Measurements from ENCODE around the gene MCFD2. TPM values are rescaled to one million over a fixed set of nuclear protein-coding genes. Genes with fewer than 3 reads are reported as not detected.

The MCFD2 gene
- total RNA-seq, 1 experiment from 2014 or later, result 97.6 TPM

DNA sequence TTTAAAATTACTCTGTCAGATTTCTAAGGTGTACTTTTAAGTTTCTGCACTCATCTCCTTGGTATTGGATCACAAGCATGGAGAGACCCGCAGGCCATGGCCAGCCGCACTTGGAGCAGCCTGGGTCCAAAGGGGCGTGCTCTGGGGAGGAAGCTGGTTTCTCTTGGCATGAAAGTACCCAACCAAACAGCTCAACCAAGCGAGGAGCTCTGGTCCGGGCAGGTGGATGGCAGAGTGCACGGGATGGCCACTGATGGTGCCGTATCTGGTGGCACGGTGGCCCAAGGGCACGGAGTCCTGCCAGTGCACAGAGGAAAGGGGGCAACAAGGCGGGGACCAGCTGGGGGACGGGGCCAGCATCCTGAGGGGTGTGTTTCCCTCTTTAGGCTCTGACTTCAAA is 32.2 kb upstream of the MCFD2 start:
- Histone ChIP-seq H3K9me3 (replicated peaks) (no peaks in the 10 kb centered on the region), H3K4me1 (replicated peaks) (peaks cover 1% of the 10 kb centered on the region), H3K36me3 (peaks cover 47% of the 10 kb centered on the region), H3K27ac (no peak overlapping the region), H3K27me3 (replicated peaks) (no peaks in the 10 kb centered on the region), H3K4me3 (no peak overlapping the region)
- DNase-seq (ENCODE audit: low read depth in 1 of 2, low spot score in 2 of 2), result no peak

DNA sequence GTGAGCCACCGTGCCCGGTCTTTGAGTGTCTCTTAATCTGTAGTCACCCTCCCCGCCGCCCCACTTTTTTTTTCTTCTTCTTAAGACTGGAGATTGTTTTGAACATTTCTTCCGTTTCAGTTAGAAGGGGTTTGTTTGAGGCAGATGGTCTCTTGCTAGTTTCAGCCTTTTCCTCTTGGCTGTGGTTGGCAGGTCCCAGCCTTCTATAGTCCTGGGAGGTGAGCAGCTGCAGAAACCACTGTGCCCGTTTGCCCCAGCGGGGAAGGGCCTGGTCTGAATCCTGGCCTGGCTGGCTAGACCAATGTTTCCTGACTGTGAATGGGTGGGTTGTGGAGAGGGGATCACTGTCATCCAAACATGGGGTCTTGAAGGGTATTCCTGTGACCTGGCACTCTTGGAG is 30.1 kb upstream of the MCFD2 start:
- peaks cover 38% of the 10 kb centered on the region for H3K36me3 ChIP-seq

DNA sequence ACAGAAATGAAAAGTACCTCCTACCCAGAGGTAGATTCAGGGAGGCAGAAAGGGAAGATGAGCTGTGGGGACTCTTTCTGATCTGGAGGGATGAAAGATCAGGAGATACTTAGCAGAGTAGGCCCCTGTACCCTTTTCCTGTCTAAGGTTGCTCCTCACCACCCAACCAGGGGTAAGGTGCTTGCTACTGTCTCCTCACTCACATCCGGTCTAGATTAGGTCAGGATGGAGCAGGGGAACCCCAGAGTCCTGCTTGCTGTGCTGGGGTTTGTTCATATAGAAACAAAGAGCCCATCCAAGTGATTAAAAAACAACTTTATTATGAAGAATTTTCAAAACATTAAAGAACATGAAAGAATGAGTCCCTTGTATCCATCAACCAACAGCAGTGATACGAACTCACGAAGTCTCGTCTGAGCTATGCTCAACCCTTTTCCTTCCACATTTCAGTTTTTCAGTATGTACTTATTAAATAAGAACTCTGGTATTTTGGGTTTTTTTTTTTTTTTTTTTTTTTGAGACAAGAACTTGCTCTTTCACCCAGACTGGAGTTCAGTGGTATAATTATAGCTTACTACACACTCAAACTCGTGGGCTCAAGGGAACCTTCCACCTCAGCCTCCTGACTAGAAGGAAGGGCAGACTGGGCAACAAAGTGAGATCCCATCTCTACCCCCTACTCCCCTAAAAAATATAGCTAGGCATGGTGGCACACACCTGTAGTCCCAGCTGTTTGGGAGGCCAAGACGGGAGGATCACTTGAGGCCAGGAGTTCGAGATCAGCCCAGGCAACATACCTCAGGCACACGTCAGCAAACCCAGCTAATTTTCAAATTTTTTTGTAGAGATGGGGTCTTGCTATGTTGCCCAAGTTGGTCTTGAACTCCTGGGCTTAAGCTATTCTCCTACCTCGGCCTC is 28.5 kb upstream of the MCFD2 start:
- Histone ChIP-seq H3K4me3 (no peak overlapping the region), H3K4me1 (replicated peaks) (peaks cover 24% of the 10 kb centered on the region)

More for the DNA sequence above, 30.1 kb upstream of the MCFD2 start:
- Histone ChIP-seq H3K27ac (no peak overlapping the region), H3K4me3 (no peak overlapping the region), H3K4me1 (replicated peaks) (peaks cover 8% of the 10 kb centered on the region), H3K9me3 (replicated peaks) (no peaks in the 10 kb centered on the region), H3K27me3 (replicated peaks) (no peaks in the 10 kb centered on the region)
- no peak for DNase-seq (ENCODE audit: low read depth in 1 of 2, low spot score in 2 of 2)

DNA sequence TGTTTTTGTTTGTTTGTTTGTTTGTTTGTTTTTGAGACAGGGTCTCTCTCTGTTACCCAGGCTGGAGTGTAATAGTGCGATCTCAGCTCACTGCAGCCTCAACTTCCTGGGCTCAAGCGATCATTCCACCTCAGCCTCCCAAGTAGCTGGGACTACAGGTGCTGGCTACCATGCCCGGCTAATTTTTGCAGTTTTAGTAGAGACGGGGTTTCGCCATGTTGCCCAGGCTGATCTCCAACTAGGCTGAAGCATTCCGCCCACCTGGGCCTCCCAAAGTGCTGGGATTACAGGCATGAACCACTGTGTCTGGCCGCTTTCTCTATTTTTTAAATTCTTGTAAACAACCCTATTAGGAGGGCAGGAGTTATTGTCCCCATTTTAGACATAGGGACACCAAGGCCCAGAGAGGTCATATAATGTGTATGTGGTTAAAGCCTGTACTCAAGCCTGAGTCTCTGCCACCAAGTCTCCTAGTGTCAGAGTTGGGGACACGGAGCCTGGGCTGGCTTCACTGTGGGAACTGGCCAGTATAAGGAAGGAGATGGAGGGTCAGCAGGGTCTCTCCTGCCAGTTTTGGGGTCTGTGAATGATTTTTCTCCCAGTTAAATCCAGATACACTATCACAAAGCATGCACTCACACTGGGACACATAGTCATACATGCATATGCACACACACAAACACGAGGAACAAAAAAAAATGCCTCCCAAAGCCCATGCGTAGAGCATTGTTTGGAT is 27.5 kb upstream of the MCFD2 start:
- peaks cover 24% of the 10 kb centered on the region for H3K4me1 ChIP-seq (replicated peaks)
- H3K4me3 ChIP-seq, result peak overlapping the region; percentile 78
- H3K27me3 ChIP-seq (replicated peaks), result no peaks in the 10 kb centered on the region
- H3K36me3 ChIP-seq, result peaks cover 26% of the 10 kb centered on the region
- no peak for DNase-seq (ENCODE audit: low read depth in 1 of 2, low spot score in 2 of 2)
- no peaks in the 10 kb centered on the region for H3K9me3 ChIP-seq (replicated peaks)
- no peak overlapping the region for H3K27ac ChIP-seq

More for the DNA sequence above, 28.5 kb upstream of the MCFD2 start:
- DNase-seq (ENCODE audit: low read depth in 1 of 2, low spot score in 2 of 2), result no peak
- no peaks in the 10 kb centered on the region for H3K9me3 ChIP-seq (replicated peaks)
- no peaks in the 10 kb centered on the region for H3K27me3 ChIP-seq (replicated peaks)
- H3K36me3 ChIP-seq, result peaks cover 31% of the 10 kb centered on the region
- no peak overlapping the region for H3K27ac ChIP-seq

DNA sequence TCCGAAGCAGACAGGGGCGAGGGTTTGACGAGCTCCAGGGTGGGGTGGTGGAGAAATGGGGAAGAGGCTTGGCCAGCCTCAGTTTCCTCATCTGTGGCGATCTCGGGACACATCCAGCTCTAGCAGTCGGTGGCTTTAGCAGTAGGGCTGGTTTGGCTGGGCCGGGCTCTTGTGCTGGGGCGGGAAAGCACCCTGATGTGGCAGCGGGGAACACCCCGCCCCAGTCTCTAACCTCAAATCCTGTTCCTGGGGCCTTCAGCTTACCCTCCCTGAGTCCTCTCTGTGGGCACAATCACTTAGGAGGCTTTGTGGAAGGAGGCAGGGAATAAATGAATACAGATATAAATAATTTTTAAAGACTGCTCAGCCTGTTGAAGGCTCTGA is 26.5 kb upstream of the MCFD2 start:
- no peaks in the 10 kb centered on the region for H3K9me3 ChIP-seq (replicated peaks)
- H3K4me1 ChIP-seq (replicated peaks), result peaks cover 28% of the 10 kb centered on the region
- DNase-seq (ENCODE audit: low read depth in 1 of 2, low spot score in 2 of 2), result no peak
- H3K4me3 ChIP-seq, result peak overlapping the region; percentile 78
- H3K27ac ChIP-seq, result no peak overlapping the region
- no peaks in the 10 kb centered on the region for H3K27me3 ChIP-seq (replicated peaks)
- peaks cover 25% of the 10 kb centered on the region for H3K36me3 ChIP-seq

DNA sequence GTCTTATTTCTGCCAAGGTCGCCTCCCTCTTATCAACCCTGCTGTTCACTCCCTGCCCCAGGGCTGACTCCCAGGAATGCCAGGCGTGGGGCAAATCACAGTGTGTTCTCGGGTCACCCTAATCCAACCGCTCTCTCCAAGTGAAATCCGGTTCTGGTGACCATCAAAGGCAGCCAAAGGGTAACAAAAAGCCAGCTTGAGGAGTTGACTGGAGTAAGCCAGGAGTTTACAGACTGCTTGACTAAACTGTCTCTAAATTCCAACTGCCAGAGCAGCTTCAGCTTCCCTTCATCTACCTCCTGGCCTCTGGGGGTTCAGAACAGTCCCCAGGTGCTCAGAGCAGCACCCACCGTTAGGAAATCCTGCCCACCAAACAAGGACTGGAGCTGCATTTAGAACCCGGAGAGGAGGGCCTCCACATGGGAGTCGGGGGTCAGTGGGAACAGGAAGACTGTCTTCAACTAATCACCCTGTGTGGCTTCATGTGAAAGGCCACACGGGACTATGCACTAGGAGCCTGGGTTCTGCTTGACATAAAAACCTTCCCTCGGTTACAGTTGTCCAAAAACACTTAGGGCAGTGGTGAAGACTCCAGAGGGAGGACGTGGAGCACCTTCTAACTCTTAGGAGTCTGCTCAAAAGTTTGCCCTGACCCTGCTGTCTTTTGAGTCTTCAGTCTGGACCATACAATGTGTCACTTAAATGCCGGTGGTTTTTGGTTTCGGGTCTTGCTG is 24.2 kb upstream of the MCFD2 start:
- peaks cover 13% of the 10 kb centered on the region; the same call in 1 of the 2 replicates for H3K36me3 ChIP-seq
- no peaks in the 10 kb centered on the region for H3K9me3 ChIP-seq (replicated peaks)
- peak overlapping the region; percentile 78 for H3K4me3 ChIP-seq

DNA sequence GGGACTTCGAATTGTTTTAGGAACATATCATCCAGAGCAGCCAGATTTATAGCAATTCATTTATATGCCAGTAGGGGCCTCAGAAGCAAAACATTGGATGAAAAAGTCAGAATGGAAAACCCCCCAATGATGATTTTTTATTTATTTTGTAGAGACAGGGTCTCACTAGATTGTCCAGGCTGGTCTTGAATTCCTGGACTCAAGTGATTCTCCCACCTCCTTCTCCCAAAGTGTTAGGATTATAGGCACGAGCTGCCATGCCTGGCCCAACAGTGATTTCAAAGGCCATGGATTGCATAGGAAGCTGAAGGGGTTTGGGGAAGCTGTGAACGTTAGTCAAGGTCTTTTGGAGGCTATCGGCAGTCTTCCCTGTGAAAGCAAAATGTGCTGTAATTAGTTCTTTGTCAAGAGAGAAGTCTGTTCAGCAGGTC is 21.9 kb upstream of the MCFD2 start:
- no peak for DNase-seq (ENCODE audit: low read depth in 1 of 2, low spot score in 2 of 2)
- Histone ChIP-seq H3K36me3 (peaks cover 5% of the 10 kb centered on the region; the same call in 1 of the 2 replicates), H3K27me3 (replicated peaks) (no peaks in the 10 kb centered on the region), H3K9me3 (replicated peaks) (no peaks in the 10 kb centered on the region), H3K27ac (no peak overlapping the region), H3K4me3 (no peak overlapping the region), H3K4me1 (replicated peaks) (peaks cover 34% of the 10 kb centered on the region)

More for the DNA sequence above, 24.2 kb upstream of the MCFD2 start:
- no peak for DNase-seq (ENCODE audit: low read depth in 1 of 2, low spot score in 2 of 2)
- no peaks in the 10 kb centered on the region for H3K27me3 ChIP-seq (replicated peaks)
- peaks cover 39% of the 10 kb centered on the region for H3K4me1 ChIP-seq (replicated peaks)
- peak overlapping the region; percentile 98 for H3K27ac ChIP-seq

DNA sequence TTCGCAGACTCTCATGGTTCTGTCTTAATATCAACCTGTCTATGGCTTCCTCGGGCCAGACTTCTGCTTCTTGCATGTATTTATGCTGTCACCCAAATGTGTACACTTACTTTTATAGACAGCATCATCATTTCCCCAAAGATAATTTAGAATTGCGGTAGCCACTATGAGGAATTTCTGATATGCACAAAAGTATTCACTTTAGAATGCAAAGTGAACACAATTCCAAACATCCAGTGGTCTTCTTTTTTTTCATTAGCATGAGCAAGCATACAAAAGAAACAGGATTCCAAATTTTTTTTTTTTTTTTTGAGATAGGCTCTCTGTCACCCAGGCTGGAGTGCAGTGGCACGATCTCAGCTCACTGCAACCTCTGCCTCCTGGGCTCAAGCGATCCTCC is 21.0 kb upstream of the MCFD2 start:
- peak overlapping the region; percentile 52 for H3K27ac ChIP-seq
- peak in 1 of 2 experiments; percentile 60 for DNase-seq (ENCODE audit: low read depth in 1 of 2, low spot score in 2 of 2)

DNA sequence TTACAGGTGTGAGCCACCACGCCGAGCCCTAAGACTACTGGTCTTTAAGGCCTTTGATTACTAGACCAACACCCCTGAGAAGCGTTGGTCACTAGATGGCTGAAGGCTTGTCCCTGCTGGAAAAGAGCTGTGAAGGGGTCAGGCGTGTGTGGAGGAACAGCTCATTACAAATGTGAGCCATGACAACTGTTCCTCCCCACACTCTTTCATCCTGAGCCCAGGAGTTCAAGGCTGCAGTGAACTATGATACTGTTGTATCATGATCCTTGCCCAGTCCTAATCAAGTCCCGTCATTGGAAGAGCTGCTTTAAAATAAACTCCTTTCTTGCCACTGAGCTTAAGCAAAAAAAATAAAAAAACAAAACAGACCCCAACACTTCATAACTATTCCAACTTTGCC is 19.5 kb upstream of the MCFD2 start:
- Histone ChIP-seq H3K4me3 (no peak overlapping the region), H3K27ac (no peak overlapping the region), H3K4me1 (replicated peaks) (peaks cover 25% of the 10 kb centered on the region), H3K9me3 (replicated peaks) (no peaks in the 10 kb centered on the region), H3K27me3 (replicated peaks) (no peaks in the 10 kb centered on the region), H3K36me3 (no peaks in the 10 kb centered on the region)
- DNase-seq (ENCODE audit: low read depth in 1 of 2, low spot score in 2 of 2), result no peak

More for the DNA sequence above, 21.0 kb upstream of the MCFD2 start:
- Histone ChIP-seq H3K36me3 (peaks cover 5% of the 10 kb centered on the region; the same call in 1 of the 2 replicates), H3K4me3 (no peak overlapping the region), H3K9me3 (replicated peaks) (no peaks in the 10 kb centered on the region), H3K4me1 (replicated peaks) (peaks cover 32% of the 10 kb centered on the region), H3K27me3 (replicated peaks) (no peaks in the 10 kb centered on the region)

DNA sequence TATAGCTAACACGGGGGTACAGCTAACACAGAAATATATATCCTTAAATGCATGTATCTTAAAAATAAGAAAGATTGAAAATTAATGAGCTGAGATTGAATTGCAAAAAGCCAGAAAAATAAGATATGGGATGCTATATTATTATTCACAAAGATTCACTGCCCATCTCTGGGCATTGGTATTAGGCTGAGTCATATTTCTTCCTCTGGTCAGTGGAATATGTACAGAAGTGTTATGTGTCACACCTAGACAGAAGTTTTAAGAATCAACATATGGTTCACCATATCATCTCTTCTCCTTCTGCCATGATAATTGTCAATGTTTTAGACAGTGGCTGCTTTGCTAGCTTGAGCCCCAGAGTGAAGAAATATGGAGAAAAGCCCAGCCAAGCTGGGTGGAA is 14.0 kb upstream of the MCFD2 start:
- Histone ChIP-seq H3K4me3 (no peak overlapping the region), H3K9me3 (replicated peaks) (0 out of 2 replicates have a peak, but pooled peaks cover 10% of the 10 kb centered on the region), H3K27ac (no peak overlapping the region), H3K36me3 (0 out of 2 replicates have a peak, but pooled peaks cover 2% of the 10 kb centered on the region), H3K27me3 (replicated peaks) (no peaks in the 10 kb centered on the region), H3K4me1 (replicated peaks) (no peaks in the 10 kb centered on the region)
- no peak for DNase-seq (ENCODE audit: low read depth in 1 of 2, low spot score in 2 of 2)

DNA sequence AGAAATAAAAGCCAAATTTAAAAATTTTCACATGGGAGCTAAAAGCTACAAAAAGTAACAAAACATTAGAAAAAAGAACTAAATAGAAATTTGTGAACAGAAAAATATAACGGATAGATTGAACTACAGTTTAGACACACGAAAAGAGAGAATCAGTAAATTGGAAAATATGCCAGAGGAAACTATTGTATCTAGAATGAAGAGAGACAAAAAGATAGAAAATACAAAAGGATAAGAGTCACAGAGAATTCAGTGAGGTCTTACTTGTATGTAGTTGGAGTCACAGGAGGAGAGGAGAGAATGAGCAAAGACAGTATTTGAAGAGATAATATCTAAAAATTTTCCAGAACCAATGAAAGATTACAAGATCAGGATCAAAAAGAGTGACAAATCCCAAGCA is 11.3 kb upstream of the MCFD2 start:
- Histone ChIP-seq H3K4me1 (replicated peaks) (peaks cover 4% of the 10 kb centered on the region; the same call in 1 of the 2 replicates), H3K4me3 (no peak overlapping the region), H3K36me3 (0 out of 2 replicates have a peak, but pooled peaks cover 2% of the 10 kb centered on the region), H3K27me3 (replicated peaks) (no peaks in the 10 kb centered on the region), H3K27ac (no peak overlapping the region), H3K9me3 (replicated peaks) (0 out of 2 replicates have a peak, but pooled peaks cover 10% of the 10 kb centered on the region)
- DNase-seq (ENCODE audit: low read depth in 1 of 2, low spot score in 2 of 2), result no peak

DNA sequence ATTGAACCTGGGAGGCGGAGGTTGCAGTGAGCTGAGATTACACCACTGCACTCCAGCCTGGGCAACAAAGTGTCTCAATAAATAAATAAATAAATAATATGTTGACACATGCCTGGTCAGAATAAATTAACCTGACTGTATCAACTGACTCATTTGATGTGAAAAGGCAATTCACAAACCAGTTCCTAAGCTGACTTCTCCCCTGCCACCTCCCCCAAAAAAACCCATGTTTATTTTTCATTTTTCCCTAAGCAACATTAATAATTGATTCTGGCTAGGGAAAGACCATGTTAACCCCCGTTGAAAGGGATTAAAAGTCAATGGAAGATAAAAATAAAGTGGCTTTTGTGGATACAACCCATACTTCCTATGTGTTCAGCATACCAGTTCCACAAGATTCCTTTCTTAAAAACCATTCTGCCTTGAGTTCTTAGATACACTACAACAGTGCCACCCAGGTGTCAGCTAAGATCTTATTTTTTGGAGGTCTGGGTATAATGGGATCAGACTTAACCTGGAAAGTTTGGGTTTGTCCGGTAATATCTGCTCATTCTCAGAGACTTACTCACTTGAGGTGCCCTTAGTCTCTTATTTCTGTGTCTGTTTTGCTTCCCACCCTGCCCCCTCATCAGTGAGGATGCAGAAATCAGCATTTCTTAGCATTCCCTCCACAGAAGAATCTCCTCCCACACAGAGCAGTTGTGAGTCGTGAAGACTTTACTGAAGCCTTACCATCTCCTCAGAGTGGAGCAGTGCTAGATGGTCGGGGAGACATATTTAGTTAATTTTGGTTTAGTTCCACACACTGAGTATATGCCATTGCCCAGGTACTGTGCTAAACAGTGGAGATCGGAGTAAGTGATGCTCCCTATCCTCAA is 10.1 kb upstream of the MCFD2 start:
- Histone ChIP-seq H3K4me1 (replicated peaks) (peaks cover 6% of the 10 kb centered on the region; the same call in 1 of the 2 replicates), H3K36me3 (0 out of 2 replicates have a peak, but pooled peaks cover 2% of the 10 kb centered on the region), H3K9me3 (replicated peaks) (0 out of 2 replicates have a peak, but pooled peaks cover 10% of the 10 kb centered on the region), H3K27me3 (replicated peaks) (no peaks in the 10 kb centered on the region), H3K4me3 (no peak overlapping the region), H3K27ac (no peak overlapping the region)
- no peak for DNase-seq (ENCODE audit: low read depth in 1 of 2, low spot score in 2 of 2)
